Activated naive CD4-positive, alpha-beta T cell treated with anti-CD3 and anti-CD28 coated beads, Interleukin-2, amount 50 U/mL, for 24 hours (primary cell): ENCODE data around the gene PMPCA.

Experiments used
- H3K27ac Mint-ChIP-seq: one replicate; pipeline ENCODE4 v1.8.0; 2021; ENCODE audit warnings: mild to moderate bottlenecking, mixed read lengths
- H3K27me3 Mint-ChIP-seq: one replicate; pipeline ENCODE4 v1.8.0; 2021; ENCODE audit warnings: mixed read lengths
- H3K36me3 Mint-ChIP-seq: one replicate; pipeline ENCODE4 v1.8.0; 2021; ENCODE audit warnings: mixed read lengths
- H3K4me1 Mint-ChIP-seq: one replicate; pipeline ENCODE4 v1.8.0; 2021; ENCODE audit warnings: mixed read lengths
- H3K4me3 Mint-ChIP-seq: one replicate; pipeline ENCODE4 v1.8.0; 2021; ENCODE audit warnings: mild to moderate bottlenecking, mixed read lengths
- H3K9me3 Mint-ChIP-seq: one replicate; pipeline ENCODE4 v1.8.0; 2021; ENCODE audit warnings: mixed read lengths

Gene PMPCA

GRCh38 chr9:136370687-136371532 is 39.5 kb upstream of the PMPCA start:
- peaks cover 2% of the 10 kb centered on the region for H3K27me3 Mint-ChIP-seq
- H3K36me3 Mint-ChIP-seq, result no peaks in the 10 kb centered on the region
- H3K27ac Mint-ChIP-seq, result no peak overlapping the region
- H3K4me3 Mint-ChIP-seq, result no peak overlapping the region
- H3K9me3 Mint-ChIP-seq, result no peaks in the 10 kb centered on the region
- H3K4me1 Mint-ChIP-seq, result no peaks in the 10 kb centered on the region

GRCh38 chr9:136371533-136371880 is 39.0 kb upstream of the PMPCA start:
- Mint-ChIP-seq H3K27me3 (peaks cover 2% of the 10 kb centered on the region), H3K9me3 (no peaks in the 10 kb centered on the region), H3K27ac (no peak overlapping the region), H3K4me3 (no peak overlapping the region), H3K4me1 (no peaks in the 10 kb centered on the region), H3K36me3 (no peaks in the 10 kb centered on the region)

DNA sequence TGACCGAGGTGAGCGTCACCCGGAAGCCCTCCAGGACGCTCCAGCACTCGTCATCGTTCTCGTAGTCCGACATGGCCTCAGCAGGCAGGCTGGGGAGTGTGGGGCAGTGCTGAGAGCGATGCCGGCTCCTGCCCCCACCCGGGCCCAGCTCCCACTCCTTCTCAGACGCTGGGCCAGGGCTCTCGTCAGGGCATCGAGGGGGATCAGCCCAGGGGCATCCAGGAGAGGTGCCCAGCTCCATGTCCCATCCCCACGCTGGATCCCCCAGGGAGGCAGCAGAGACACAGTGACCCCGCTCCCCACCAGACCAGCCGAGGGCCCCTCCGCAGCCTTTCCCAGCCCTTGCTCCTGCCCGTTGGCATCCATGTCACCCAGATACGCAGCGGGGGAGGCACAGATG is 38.5 kb upstream of the PMPCA start:
- H3K4me3 Mint-ChIP-seq, result no peak overlapping the region
- no peaks in the 10 kb centered on the region for H3K36me3 Mint-ChIP-seq
- H3K27ac Mint-ChIP-seq, result no peak overlapping the region
- H3K27me3 Mint-ChIP-seq, result peaks cover 2% of the 10 kb centered on the region
- no peaks in the 10 kb centered on the region for H3K4me1 Mint-ChIP-seq
- H3K9me3 Mint-ChIP-seq, result no peaks in the 10 kb centered on the region

- Mint-ChIP-seq H3K4me1 (no peaks in the 10 kb centered on the region), H3K36me3 (no peaks in the 10 kb centered on the region), H3K4me3 (no peak overlapping the region), H3K9me3 (no peaks in the 10 kb centered on the region), H3K27ac (no peak overlapping the region), H3K27me3 (peaks cover 2% of the 10 kb centered on the region)
These were observed 37.7 kb upstream of the PMPCA start for GRCh38 chr9:136372561-136373299.

GRCh38 chr9:136373300-136374182 is 36.9 kb upstream of the PMPCA start, which contains the start of gene CARD9:
Gene CARD9 (minus strand): TSS chr9:136373669. CDS start chr9:136372078, 1,591 bp downstream.
- Mint-ChIP-seq H3K4me3 (no peak within 1 kb of the TSS), H3K27me3 (peaks cover 2% of the 10 kb centered on the region), H3K9me3 (no peaks in the 10 kb centered on the region), H3K4me1 (no peaks in the 10 kb centered on the region), H3K36me3 (no peaks in the 10 kb centered on the region), H3K27ac (no peak within 1 kb of the TSS)

DNA sequence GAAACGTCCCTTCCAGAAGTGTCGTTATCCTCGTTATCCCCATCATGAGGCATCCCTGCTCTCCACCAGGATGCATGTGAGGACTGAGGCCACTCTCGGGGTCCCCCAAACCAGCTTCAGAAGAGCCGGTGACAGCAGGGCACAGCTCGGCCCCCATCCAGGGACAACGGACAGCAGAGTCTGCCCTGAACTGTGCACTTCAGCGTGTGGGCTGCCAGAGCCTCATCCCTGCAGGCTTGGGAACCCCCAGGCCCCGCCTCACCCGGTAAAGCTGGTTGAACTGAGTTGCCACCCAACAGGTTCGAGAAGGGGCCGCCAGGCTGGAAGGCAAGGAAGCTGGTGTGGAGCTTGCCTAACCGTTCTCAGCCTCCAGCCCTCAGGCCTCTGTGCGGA is 36.3 kb upstream of the PMPCA start:
- H3K27me3 Mint-ChIP-seq, result peaks cover 2% of the 10 kb centered on the region
- H3K27ac Mint-ChIP-seq, result no peak overlapping the region
- H3K4me1 Mint-ChIP-seq, result no peaks in the 10 kb centered on the region
- H3K36me3 Mint-ChIP-seq, result no peaks in the 10 kb centered on the region
- no peak overlapping the region for H3K4me3 Mint-ChIP-seq
- H3K9me3 Mint-ChIP-seq, result no peaks in the 10 kb centered on the region

GRCh38 chr9:136375096-136375495 is 35.4 kb upstream of the PMPCA start:
- Mint-ChIP-seq H3K27me3 (peaks cover 2% of the 10 kb centered on the region), H3K36me3 (no peaks in the 10 kb centered on the region), H3K4me1 (no peaks in the 10 kb centered on the region), H3K4me3 (no peak overlapping the region), H3K27ac (no peak overlapping the region), H3K9me3 (no peaks in the 10 kb centered on the region)

- Mint-ChIP-seq H3K9me3 (no peaks in the 10 kb centered on the region), H3K4me1 (no peaks in the 10 kb centered on the region), H3K27ac (no peak overlapping the region), H3K4me3 (no peak overlapping the region), H3K27me3 (peaks cover 2% of the 10 kb centered on the region), H3K36me3 (no peaks in the 10 kb centered on the region)
These were observed 34.0 kb upstream of the PMPCA start for GRCh38 chr9:136376457-136376856.

DNA sequence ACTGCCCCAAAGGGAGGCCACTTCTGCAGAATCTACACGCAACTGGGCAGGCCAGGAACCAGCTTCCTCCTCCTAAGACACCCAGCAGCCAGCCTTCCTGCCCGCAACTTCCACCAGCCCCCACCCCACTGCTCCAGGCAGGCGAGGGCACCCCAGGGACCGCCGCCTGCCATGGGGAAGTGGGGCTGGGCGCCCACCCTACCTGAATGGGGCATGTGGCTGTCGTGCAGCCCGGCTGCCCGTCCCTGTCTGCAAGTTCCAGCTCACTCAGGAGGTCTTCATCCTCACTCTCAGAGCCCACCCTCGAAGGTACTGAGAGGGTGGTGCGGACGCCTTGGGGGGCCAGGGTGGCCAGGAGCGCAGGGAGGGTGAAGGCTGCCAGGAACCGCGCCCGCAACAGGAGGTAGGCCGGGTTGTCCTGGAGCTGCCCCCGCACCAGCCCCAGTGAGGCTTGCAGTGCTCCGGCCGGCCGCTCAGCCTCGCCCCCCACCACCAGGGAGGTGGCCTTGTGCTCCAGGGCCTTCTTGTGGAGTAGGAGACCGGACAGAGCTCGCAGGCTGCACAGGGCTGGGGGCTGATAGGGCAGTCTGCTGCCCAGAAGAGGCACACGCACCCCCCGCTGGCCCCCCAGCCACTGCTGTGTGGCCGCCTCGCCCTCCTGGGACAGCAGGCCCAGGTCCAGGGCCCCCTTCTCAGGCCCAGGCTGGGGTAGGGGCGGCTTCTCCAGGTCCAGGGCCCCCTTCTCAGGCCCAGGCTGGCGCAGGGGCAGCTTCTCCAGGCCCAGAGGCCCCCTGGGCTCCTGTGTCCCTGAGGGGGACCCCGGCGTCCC is 32.9 kb upstream of the PMPCA start:
- no peaks in the 10 kb centered on the region for H3K4me1 Mint-ChIP-seq
- H3K27me3 Mint-ChIP-seq, result peaks cover 2% of the 10 kb centered on the region
- no peaks in the 10 kb centered on the region for H3K9me3 Mint-ChIP-seq
- H3K27ac Mint-ChIP-seq, result no peak overlapping the region
- no peaks in the 10 kb centered on the region for H3K36me3 Mint-ChIP-seq
- H3K4me3 Mint-ChIP-seq, result no peak overlapping the region

DNA sequence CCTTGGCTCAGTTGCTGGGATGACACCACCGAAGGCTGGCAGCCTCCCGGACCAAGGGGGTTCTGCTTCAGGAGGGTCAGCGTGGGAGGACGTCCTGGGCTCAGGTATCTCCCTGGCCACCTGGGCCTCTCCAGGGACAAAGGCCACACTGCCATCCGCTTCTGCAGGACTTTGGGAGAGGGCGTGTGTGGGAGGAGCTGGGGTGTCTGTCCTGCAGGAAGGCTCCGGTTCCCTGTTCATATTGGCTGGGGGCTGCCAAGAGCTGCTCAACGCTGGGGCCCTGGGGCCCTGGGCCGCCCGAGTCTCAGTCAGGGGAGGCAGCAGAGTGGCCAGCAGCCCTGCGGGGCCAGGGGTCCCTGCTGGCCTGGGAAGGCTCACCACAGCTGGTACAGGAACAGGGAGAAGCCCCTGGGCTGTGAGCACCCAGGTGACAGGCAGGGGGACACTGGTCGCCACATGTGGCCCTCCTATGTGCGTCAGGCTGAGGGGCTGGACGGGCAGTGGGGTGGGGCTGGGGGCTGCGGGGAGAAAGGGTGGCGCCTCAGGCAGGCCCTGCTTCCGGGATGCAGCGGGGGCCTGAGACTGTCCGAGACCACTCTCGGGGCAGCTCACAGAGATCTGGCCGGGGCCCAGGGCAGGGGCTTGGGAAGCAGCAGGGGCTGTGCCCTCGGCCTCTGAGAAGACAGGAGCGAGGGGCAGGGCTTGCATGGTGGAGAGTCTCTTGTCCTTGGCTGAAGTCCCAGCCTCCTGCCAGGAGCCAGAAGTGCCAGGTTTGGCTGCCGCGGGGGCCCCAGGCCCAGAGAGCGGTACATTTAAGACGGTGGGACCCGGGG is 32.1 kb upstream of the PMPCA start:
- no peaks in the 10 kb centered on the region for H3K9me3 Mint-ChIP-seq
- no peaks in the 10 kb centered on the region for H3K27me3 Mint-ChIP-seq
- no peak overlapping the region for H3K4me3 Mint-ChIP-seq
- H3K36me3 Mint-ChIP-seq, result no peaks in the 10 kb centered on the region
- no peak overlapping the region for H3K27ac Mint-ChIP-seq
- H3K4me1 Mint-ChIP-seq, result no peaks in the 10 kb centered on the region

GRCh38 chr9:136379003-136379287 is 31.5 kb upstream of the PMPCA start:
- no peaks in the 10 kb centered on the region for H3K4me1 Mint-ChIP-seq
- no peaks in the 10 kb centered on the region for H3K27me3 Mint-ChIP-seq
- no peaks in the 10 kb centered on the region for H3K9me3 Mint-ChIP-seq
- H3K27ac Mint-ChIP-seq, result no peak overlapping the region
- no peak overlapping the region for H3K4me3 Mint-ChIP-seq
- H3K36me3 Mint-ChIP-seq, result no peaks in the 10 kb centered on the region

GRCh38 chr9:136379401-136379800 is 31.1 kb upstream of the PMPCA start:
- no peaks in the 10 kb centered on the region for H3K36me3 Mint-ChIP-seq
- H3K27me3 Mint-ChIP-seq, result no peaks in the 10 kb centered on the region
- H3K27ac Mint-ChIP-seq, result no peak overlapping the region

GRCh38 chr9:136379891-136380290 is 30.6 kb upstream of the PMPCA start:
- Mint-ChIP-seq H3K4me3 (no peak overlapping the region), H3K4me1 (peaks cover 5% of the 10 kb centered on the region), H3K27me3 (no peaks in the 10 kb centered on the region), H3K27ac (no peak overlapping the region), H3K9me3 (no peaks in the 10 kb centered on the region), H3K36me3 (peaks cover 4% of the 10 kb centered on the region)

More at GRCh38 chr9:136379401-136379800, 31.1 kb upstream of the PMPCA start:
- Mint-ChIP-seq H3K9me3 (no peaks in the 10 kb centered on the region), H3K4me1 (no peaks in the 10 kb centered on the region), H3K4me3 (no peak overlapping the region)

DNA sequence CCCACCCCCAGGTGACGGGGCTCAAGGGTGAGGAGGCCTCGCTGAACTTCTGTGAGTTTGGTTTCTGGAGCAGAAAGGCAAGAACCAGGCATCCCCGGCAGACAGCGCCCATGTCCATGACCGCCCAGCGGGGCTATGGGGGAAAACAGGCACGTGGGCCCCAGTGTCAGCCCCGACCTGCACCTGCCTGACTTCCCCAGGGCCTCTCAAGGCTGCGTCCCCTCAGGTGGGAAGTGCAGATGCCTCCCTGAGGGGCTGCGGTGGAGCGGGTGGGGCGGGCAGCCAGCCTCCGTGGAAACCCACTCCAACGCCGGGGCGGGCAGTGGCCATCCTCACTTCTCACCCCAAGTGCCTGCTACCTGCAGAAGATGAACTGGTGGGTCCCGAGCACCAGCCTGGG is 30.1 kb upstream of the PMPCA start:
- Mint-ChIP-seq H3K27me3 (no peaks in the 10 kb centered on the region), H3K9me3 (no peaks in the 10 kb centered on the region), H3K36me3 (peaks cover 6% of the 10 kb centered on the region), H3K4me1 (peaks cover 10% of the 10 kb centered on the region), H3K4me3 (no peak overlapping the region), H3K27ac (no peak overlapping the region)
